GM21576 (cell line): Measurements from ENCODE around the gene ZSCAN10.
"Not testable (repeated sequence)": the region's sequence is repeated elsewhere in the genome, so short reads cannot be mapped to it uniquely, and the experiment has no call there.

Experiments used
- ATAC-seq: cut with Tn5 transposase; IDR thresholded peaks from one replicate; pipeline ENCODE4 v1.9.1; 2021; ENCODE audit warnings: mild to moderate bottlenecking, moderate library complexity; ENCODE audit not compliant: unreplicated experiment

Gene ZSCAN10

GRCh38 chr16:3065069-3065741 lies 33.9 kb downstream of the ZSCAN10 start, which contains the start of gene IL32:
Gene IL32, plus strand, starts transcription at chr16:3065640. Its CDS starts 172 bp downstream, at chr16:3065812.
- no peak for ATAC-seq

GRCh38 chr16:3063625-3064386 lies 35.3 kb downstream of the ZSCAN10 start:
- ATAC-seq = no peak

GRCh38 chr16:3062553-3062952 lies 36.5 kb downstream of the ZSCAN10 start:
- ATAC-seq = no peak

GRCh38 chr16:3060339-3061127 lies 38.6 kb downstream of the ZSCAN10 start:
- ATAC-seq = no peak

GRCh38 chr16:3059723-3060242 lies 39.3 kb downstream of the ZSCAN10 start:
- ATAC-seq = no peak

- ATAC-seq = peak; percentile 73
These were observed 39.9 kb downstream of the ZSCAN10 start for GRCh38 chr16:3059041-3059722.

GRCh38 chr16:3058139-3059030 lies 40.7 kb downstream of the ZSCAN10 start:
- peak; percentile 35 for ATAC-seq

- no peak for ATAC-seq
These were observed 41.6 kb downstream of the ZSCAN10 start for GRCh38 chr16:3057181-3058138.

- ATAC-seq = no peak
These were observed 42.5 kb downstream of the ZSCAN10 start for GRCh38 chr16:3056336-3057180.

- not testable (repeated sequence) for ATAC-seq
These were observed 43.4 kb downstream of the ZSCAN10 start for GRCh38 chr16:3055734-3056115.

GRCh38 chr16:3054965-3055733 lies 43.9 kb downstream of the ZSCAN10 start:
- ATAC-seq = no peak

GRCh38 chr16:3053330-3053710 lies 45.8 kb downstream of the ZSCAN10 start:
- not testable (repeated sequence) for ATAC-seq

GRCh38 chr16:3052571-3053329 lies 46.3 kb downstream of the ZSCAN10 start:
- ATAC-seq = not testable (repeated sequence)

- ATAC-seq = no peak
These were observed 47.6 kb downstream of the ZSCAN10 start for GRCh38 chr16:3051494-3051893.

GRCh38 chr16:3051009-3051408 lies 48.1 kb downstream of the ZSCAN10 start:
- ATAC-seq = no peak

- ATAC-seq = no peak
These were observed 48.6 kb downstream of the ZSCAN10 start for GRCh38 chr16:3050487-3050886.
